Measurements from ENCODE around the gene HSPA4L. TPM values are rescaled to one million over a fixed set of nuclear protein-coding genes. Genes with fewer than 3 reads are reported as not detected.

Gene HSPA4L
- total RNA-seq, 1 experiment from 2014 or later: 5.5 TPM

DNA sequence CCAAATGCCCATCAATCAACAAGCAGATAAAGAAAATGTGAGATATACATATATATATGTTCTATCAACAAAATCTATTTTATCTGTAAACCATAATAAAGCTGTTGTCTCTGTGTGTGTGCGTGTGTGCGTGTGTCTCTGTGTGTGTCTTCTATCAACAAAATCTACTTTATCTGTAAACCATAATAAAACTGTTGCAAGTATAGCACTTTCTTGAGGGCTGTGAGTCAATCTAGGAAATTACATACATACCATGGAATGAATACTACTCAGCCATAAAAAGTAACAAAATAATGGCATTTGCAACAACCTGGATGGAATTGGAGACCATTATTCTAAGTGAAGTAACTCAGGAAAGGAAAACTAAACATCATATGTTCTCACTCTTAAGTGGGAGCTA, 86.1 kb downstream of the HSPA4L start:
- DNase-seq (ENCODE audit: low read depth): no peak

DNA sequence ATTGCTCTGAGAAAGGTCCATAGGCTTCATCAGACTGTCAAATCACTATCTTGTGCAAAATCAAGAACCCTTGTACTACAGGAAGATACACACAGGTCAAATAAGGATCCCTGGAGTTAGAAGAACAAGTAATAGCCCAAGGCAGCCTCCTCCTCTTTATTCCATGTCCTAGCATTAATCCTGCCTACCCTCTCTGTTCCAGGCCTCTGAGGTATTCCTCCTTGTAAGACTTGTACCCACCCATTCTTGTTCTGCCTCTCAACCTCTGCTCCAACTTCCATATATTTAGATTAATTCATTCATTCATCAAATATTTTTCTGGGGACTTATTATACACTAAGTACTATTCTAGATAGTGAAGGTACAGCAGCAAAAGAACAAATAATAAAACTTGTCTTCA, 88.2 kb downstream of the HSPA4L start:
- no peak for DNase-seq (ENCODE audit: low read depth)

- peak; percentile 90 for DNase-seq (ENCODE audit: low read depth)
Observed at GRCh38 chr4:127870688-127871087, 88.6 kb downstream of the HSPA4L start.

GRCh38 chr4:127875791-127876190, 93.7 kb downstream of the HSPA4L start:
- no peak for DNase-seq (ENCODE audit: low read depth)

DNA sequence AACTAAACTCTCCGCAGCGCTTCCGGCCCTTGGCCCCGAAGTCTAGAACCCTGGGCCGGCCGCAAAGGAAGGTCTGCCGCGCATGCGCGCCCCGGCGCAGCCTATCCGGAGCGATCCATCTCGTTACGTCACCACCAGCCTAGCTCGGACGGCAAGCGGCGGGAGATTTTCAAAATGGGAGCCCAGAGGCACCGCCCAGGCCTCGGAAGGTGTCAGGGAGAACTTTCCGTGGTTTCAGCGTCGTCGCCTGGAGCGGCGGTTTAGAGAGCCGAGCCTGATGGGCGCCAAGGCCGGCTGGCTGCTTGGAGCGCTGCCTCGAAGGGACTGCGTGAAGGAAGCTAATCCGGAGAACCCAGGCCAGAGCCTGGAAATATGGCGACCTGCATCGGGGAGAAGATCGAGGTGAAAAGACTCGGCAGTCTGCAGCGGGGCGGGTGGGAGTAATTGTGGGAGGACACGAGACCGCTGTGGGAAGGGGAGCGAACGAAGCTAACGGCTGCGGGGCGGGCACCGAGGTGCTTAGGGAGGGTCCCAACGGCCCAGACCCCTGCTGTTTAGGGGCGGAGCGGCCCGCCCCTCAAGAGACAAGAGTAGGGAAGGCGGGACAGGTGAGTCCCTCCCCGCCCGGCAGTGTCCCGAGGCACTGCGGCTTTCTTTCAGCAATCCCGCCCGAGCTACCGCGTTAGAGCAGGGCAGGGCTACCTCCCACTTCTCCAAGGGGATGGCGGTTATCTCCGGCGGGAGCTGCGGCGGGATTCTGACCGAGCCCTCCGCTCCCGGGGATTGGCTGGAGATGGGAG, 98.8 kb downstream of the HSPA4L start, which contains the start of gene PLK4:
PLK4 (plus strand) TSS at position 131 of the 800 bp plus-strand sequence; CDS start at position 373, 242 bp downstream.
- peak; percentile 93 for DNase-seq (ENCODE audit: low read depth)

GRCh38 chr4:127881563-127881864, 99.4 kb downstream of the HSPA4L start:
- DNase-seq (ENCODE audit: low read depth): no peak

DNA sequence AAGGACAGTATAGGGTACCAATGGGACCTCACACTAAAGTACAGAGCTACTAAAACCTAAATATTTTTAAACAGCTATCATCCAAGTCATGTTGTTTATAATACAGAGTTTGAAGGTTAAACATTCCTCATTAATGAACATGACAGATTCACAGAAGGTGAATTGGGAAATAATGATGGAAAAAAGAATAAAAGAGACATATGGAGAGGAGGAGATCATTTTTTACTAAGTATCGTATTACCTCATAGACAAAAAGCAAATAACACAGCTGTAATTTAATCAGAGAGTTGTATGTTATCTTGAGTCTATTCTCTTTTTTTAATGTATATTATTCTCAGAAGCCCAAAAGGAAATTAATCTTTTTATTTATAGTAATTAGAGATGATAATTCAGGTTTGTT, 106.4 kb downstream of the HSPA4L start:
- no peak for DNase-seq (ENCODE audit: low read depth)

DNA sequence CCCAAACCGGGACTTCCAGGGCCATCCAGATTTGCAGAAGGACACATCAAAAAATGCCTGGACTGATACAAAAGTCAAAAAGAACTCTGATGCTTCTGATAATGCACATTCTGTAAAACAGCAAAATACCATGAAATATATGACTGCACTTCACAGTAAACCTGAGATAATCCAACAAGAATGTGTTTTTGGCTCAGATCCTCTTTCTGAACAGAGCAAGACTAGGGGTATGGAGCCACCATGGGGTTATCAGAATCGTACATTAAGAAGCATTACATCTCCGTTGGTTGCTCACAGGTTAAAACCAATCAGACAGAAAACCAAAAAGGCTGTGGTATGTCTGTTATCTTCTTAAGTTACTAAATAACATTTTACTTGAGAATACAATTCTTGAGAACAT, 107.8 kb downstream of the HSPA4L start:
- DNase-seq (ENCODE audit: low read depth): peak; percentile 3

Other genes starting within 250 kb of the HSPA4L start
- 1.4 and 3.1 TPM in 2 replicates for gene INTU, start 149.4 kb upstream of the HSPA4L start, total RNA-seq (2014; rRNA removed; shearing (Covaris generic))
- not detected in 2 replicates for gene SLC25A31, start 51.9 kb upstream of the HSPA4L start, total RNA-seq (2014; rRNA removed; shearing (Covaris generic))
- 13.8 and 18.6 TPM in 2 replicates for gene PLK4, start 98.6 kb downstream of the HSPA4L start, total RNA-seq (2014; rRNA removed; shearing (Covaris generic))
- gene MFSD8, start 182.9 kb downstream of the HSPA4L start, total RNA-seq (2014; rRNA removed; shearing (Covaris generic)): 8.0 and 10.1 TPM in 2 replicates
- 5.3 and 9.9 TPM in 2 replicates for gene ABHD18, start 183.1 kb downstream of the HSPA4L start, total RNA-seq (2014; rRNA removed; shearing (Covaris generic))

Data from M059J (cell line).